OCI-M1 (cell line): ENCODE measurements around the gene JOSD2.

Experiments
- DNase-seq: peaks from one replicate; lab custom pipeline; 2025; lab: John Stamatoyannopoulos, UW

The JOSD2 gene

DNA sequence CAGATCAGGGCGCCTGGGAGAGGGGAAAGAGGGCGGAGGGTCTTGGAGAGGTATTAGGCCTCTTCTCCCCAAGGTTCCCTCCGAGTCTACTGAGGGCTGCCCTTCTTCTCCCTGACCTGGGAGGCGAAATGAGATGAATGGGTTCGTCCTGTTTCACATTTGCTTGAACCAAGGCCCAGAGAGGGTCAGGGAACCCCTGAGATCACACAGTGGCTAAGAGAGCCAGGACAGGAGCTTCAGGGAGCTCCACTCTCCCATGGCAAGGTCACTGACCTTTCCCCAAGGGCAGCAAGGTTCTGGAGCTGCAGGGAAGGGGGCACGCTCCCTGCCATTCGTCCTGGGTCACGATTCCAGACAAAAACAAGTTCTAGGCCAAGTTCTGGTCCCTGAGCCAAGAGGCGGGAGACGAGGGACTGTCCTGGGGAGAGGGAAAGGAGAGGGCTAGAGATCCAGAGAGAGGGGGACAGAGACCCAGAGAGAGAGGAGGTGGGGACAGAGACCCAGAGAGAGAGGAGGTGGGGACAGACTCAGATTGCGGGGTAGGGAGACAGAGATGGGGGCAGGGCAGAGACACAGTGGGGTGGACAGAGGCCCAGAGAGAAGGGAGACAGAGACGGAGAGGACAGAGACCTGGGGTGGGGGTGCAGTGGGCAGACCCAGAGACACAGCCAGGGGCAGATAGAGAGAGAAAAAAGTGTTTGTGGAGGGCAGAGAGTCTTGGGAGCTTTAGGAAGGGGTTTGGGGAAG is 2.2 kb upstream of the JOSD2 start:
- DNase-seq: no peak

DNA sequence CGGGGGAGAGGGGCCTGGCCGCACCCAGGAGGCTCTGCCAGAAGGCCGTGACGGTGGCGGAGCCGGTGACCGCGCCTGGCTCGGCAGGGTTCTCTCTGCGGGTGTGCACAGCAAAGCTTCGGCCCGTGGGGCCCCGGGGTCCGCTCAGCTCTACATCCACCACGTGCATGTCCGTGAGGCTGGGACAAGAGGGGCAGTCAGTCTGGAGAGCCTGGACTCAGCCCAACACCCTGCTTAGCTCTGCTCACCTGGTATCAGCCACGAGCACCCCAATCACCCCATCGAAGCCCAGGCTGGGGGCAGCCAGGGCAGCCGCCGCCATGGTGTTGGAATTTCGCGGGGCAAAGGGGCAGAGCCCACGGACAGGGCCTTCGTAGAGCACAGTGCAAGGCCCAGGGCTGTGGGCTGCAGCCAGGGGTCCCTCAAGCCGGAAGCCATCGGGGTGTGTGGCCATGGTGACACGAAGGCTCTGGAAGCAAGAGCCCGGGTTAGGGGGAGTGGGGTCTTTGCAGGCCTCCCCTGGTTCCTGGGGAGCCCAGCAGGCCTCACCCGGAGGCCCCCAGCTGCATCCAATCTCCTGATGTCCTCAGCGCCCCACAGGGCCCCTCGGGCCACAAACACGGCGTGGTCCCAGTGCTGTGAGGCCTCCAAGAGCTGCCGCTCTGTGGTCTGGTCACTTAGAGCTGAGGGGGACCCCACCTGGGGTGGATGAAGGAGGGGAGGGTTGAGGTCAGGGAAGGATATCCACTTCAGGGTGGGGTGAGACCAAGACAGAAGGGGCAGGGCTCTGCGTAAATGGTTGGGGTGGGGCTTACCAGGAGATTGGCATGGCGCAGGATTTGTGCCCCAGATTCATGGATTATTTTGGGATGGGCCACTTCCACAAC is 1.4 kb upstream of the JOSD2 start:
- no peak for DNase-seq

DNA sequence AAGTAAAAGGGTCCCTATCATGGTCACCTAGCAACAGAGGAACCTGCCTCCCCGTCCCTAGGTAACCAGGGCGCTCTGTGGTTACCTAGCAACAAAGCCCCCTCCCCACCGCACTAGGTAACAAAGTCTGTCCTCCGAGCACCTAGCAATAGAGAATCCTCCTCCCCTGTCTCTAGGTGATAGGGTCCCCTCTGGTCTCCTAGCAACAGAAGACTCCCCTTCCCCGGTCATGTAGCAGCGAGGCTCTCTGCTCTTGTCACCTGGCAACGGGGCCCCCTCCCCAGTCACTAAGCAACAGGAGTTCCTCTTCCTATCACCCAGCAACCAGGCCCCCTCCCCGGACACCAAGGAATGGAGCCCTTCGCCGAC is 307 bp downstream of the JOSD2 start:
- DNase-seq: no peak

DNA sequence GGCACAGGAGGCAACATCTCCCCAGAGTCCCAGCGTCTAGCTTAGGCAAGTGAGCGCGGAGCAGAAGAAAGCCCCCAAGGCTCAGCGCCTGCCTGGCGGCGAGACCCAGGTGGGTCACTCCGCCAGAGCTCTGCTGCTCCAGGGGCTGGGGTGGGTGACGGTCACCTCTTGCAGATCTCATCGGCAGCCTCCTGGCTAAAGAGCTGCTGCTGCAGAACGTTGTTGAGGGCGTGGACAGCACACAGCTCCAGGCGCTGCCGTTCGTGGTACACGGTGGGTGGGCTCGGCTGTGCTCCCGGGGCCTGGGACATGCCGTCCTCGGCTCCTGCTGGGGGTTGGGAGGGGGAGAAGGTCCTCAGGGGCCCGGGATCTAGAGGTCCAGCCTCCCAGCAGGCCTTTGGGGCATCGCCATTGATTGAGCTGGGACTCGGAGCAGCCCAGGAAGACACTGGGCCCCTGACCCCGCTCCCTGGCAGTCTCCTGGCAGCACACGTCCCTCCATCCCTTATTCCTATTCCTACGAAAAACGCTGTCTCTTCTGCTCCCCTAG is 795 bp downstream of the JOSD2 start:
- DNase-seq: no peak

DNA sequence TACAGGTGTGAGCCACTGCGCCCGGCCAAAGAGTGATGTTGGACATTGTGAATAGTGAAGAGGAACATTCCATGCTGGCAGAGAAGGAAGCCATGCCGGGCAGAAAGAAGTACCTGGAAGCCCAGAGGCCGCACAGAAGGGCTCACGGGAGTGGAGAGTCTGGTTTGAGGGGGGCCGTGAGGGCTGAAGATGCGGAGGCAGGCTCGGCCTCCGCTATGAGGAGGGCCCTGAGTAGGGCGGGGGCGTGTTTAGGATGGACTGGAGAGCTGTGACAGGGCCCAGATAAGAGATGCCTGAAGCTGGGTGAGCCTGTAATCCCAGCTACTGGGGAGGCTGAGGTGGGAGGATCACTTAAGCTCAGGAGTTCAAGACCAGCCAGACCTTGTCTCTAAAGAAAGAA is 1.6 kb downstream of the JOSD2 start:
- no peak for DNase-seq

DNA sequence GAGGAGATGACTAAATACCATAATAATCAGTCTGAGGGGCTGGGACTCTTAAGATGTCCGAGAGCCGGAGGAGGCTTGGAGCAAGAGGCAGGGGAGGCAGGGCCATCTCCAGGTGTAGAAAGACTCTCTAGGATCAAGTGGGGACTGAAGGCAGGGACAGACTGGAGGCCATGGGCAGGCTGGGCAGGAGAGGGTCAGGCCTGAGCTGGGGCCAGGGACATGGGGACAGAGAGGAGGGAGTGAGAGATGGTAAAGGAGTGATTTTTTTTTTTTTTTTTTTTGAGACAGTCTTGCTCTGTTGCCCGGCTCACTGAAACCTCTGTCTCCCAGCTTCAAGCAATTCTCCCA is 2.2 kb downstream of the JOSD2 start:
- DNase-seq: no peak

DNA sequence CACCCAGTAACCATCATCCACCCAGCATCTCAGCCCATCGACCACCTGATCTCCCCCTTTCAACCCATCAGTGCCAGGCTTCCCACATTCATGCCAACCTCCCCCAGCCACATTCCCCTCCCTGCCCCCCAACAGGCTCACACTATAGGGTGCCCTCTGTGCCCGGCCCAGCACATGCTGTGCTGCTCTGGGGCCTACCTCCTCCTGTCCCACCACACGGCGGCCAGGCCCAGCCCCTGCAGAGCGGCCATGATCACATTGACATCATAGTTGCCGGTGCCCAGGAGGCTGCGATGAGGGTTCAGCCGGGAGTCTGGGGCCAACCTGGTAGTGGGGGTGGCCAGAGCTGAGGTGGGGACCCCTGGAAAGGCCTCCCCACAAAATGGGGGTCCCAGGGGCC is 3.6 kb downstream of the JOSD2 start:
- DNase-seq: no peak

DNA sequence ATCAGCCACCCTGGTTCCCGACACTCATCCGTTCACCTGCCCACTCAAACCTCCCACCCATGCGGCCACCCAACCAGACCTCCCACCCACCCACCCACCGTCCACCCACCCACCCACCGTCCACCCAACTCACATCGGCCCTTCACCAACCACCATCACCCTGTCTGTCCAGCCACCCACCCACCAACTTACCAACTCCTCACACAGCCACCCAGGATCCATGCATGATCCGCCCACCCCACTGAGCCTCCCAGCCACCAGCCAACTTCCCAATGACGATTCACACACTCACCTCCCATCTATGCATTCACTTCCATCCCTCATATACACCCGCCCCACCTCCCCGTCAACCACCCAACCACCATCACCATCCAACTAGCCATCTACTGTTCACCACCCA is 4.3 kb downstream of the JOSD2 start:
- no peak for DNase-seq

DNA sequence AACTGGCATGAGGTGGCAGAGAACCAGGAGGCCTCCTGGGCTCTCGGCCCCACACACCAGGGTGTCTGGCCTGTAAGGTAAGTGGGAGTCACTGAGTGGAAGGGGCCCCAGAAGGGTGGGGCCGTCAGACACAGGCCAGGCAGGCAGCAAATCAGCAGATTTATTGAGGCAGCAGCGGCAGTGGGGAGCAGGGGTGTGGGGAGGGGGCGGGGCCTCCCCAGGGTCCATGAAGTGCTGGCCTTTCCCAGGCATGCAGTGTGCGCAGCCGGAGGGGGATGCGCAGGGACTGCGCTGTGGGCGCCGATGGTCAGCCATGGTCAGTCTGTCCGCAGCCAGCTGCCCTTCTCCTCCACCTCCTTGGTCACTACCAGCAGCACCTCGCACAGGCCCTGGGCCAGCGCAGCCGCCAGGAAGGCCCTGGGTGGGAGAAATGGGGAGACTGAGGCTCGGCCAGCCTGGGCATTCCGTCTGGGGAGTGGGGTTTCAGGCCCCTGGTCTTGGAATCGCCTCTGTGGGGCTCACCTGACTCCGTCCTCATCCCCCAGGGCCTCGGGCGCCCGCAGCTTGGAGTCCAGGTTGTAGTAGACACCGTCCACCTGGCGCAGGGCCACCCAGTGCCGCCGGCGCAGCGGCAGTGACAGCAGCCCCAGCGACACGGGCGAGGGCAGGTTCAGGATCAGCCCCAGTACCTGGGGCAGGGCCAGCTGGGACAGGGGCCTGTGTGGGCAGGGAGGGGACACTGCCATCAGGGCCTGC is 5.0 kb downstream of the JOSD2 start:
- DNase-seq: no peak

DNA sequence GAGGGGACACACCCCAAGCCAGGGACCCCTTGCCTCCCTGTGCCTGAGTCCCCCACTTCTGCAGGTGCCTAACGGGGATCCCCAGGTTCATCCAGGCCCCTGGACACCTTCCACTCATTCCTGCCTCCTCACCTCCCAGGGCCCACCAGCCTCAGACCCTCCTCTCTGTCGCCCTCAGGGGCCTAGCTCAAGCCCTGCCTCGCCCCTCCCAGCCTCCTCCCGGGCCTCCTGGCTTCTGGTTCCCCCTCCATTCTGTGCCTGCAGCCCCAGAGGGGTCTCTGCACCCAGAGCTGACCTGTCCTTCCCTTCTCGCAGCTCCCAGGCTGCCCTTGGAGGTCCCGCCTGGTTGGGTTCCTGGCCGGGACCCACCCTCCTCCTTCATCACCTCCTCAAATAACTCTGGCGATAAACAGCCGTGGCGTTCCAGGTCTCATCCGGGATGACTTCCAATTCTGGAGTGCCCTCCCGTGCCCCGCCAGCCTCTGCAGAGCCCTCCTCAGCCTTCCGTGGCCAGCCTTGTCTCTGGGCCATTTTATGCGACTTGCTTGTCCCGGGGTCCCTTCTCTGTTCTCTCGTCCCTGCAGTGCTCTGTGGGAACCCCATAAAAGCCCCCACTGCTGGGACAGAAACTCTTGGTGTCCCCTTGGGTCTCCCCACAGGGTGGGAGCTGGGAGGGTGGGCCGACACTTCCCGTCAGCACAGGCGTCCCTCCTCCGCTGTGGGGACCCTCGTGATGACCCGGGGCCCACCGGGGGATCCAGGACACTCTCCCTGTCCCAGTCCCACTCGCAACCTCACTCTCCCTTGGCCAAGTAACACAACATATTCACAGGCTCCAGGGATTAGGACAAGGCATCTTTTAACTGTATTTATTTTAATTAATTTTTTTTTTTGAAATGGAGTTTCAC is 9.2 kb downstream of the JOSD2 start:
- no peak for DNase-seq

DNA sequence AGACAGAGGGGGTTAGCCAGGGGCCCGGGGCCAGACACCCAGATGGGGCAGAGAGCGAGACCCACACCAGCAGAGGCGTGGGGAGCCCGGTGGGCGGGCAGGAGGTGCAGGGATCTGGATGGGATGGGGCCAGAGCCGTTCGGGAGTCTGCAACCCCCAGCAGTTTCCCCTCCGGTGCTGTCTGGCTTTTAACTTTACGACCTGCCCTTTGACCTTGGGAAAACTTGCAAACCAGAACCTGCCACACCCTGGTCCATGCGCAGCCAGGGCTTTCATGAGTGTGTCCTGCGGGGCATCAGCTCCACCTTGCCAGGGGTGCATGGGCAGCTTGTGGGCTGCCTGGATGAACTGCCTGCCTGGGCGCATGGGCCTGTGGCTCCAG is 9.8 kb downstream of the JOSD2 start:
- no peak for DNase-seq

DNA sequence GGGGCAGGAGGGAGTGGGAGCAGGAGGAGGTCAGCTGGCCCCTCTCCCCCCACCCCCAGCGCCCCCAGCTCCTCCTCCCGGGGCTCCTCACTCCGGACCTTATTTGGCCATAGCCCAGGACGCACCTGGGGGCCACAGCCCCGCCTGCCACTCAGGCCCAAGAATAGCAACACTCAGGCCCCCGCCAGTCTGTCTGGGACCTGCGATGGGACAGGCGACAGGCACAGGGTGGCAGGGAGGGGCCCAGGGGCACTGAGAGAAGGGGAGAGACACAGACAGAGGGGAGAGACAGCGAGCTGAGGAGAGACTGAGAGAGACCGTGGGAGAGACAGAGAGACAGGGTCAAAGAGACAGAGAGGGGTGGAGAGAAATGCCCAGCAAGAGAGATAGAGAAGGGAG is 10.2 kb downstream of the JOSD2 start:
- DNase-seq: no peak

DNA sequence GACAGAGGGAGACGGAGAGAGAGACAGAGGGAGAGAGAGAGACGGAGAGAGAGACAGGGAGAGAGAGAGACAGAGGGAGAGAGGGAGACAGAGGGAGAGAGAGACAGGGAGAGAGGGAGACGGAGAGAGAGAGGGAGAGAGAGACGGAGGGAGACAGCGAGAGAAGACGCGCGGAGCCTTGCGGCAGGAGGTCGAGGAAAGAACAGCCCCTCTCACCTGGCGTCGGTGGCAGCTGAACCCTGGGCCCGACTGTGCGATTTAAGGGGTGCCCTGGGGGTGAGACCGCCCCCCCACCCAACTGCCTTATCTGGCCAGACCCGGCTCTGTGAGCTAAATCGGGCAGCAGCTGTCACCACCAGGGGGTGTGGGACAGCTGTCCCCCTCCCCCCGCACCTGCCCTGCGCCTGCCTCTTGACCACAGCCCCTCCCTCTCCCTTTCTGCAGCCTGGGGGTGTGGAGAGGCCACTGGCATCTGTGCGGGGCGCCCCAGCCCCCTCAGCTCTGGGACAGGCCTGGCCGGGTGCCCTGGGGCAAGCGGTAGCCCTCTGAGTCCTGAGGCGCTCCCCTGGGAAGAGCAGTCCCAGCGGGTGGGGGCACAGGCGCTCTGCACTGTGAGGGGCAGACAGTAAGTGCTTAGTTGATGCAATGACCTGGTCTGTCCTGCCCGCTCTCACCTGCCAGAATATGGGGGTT is 10.8 kb downstream of the JOSD2 start:
- peak; percentile 21 for DNase-seq

DNA sequence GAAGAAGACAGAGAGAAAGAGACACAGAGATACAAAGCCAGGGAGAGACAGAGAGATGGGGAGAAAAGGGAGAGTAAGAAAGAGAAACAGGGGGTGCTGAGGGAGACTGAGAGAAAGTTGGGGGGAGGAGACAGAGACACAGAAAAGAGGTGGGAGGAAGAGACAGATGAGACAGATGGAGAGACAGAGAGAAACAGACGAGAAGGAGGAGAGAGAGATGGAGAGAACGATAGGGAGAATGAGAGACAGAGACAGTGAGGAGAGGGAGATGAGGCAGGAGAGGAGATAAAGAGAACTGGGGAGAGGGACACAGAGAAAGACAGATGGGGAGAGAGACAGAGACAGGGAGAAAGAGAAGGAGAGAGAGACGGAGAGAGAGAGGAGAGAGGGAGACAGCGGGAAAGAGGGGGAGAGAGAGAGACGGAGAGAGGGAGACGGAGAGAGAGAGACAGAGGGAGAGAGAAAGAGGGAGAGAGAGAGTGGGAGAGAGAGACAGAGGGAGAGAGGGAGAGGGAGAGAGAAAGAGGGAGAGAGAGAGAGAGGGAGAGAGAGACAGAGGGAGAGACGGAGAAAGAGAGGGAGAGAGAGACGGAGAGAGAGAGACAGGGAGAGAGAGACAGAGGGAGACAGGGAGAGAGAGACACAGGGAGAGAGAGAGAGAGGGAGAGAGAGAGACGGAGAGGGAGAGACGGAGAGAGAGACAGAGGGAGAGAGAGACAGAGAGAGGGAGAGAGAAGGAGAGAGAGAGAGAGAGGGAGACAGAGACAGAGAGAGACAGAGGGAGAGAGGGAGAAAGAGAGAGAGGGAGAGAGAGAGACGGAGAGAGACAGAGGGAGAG is 12.6 kb downstream of the JOSD2 start:
- no peak for DNase-seq

DNA sequence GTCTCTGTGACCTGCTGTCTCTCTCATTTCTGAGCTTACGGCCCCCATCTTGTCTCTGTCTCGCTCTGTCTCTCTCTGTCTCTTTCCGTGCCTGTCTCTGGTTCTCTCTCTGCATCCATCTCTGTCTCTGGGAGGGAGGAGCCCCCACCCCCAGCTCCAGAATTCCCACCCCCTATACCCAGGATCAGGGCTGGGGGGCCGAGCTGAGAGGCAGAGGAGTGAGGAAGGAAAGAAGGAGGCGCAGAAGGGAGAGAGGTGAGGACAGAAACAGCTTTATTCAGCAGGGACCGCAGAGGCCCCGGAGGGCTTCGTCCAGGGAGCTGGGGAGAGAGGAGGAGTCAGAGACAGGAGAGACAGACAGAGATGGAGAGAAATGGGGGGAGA is 14.0 kb downstream of the JOSD2 start:
- no peak for DNase-seq

DNA sequence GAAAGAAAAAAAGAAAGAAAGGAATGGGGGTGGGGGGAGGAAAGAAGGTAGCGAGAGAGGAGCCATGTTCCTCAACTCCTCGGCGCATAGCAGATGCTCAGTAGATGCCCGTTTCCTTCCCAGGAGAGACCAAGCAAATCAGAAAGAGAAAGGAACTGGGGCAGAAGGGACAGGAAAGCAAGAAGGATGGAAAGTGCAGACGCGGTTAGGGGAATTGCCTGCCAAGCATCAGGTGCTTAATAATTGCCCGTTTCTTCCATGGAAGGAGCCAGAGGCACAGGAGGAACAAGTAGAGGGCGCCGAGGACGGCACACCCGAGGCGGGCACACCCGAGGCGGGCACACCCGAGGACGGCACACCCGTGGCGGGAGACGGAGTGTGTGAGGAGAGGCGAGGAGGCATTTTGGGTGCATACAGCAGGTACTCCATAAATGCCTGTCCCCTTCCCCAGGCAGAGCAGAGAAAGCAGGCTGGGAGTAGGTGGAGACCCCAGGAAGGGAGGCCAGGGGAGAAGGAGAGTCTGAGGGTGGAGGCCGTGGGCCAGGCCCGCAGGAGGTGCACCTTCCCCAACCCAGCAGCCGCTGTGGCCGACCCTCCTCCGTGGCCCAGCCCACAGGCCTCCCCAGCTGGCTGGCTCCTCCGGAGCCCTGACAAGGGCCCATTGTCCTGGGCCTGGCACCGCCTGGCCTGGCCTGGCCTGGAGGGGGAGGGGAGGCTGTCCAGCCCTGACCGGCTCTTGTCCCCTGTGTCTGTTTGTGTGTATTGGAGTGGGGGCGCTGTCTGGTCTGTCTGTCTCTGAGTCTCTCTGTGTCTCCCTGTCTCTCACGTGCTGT is 14.6 kb downstream of the JOSD2 start:
- no peak for DNase-seq

DNA sequence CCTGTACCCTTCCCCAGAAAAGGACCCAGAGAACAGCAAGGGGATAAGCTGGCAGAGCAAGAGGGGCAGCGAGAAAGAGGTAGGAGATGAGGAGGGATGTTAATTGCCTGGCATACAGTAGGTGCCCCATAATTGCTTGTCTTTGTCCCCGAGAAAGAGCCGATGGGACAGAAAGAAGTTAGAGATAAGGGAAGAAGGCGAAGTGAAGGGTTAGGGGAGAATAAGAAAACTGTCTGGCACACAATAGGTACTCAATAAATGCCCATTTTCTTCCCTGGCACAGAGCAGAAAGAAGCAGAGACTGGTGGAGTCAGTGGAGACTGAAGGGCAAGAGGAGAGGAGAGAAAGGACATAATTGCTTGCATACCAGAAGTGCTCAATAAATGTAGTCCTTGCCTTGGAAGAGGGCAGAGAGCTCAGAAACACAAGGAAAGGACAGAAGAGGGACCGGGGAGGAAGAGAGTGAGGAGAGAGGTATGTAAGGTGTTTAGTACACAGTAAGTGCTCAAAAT is 15.9 kb downstream of the JOSD2 start:
- no peak for DNase-seq

DNA sequence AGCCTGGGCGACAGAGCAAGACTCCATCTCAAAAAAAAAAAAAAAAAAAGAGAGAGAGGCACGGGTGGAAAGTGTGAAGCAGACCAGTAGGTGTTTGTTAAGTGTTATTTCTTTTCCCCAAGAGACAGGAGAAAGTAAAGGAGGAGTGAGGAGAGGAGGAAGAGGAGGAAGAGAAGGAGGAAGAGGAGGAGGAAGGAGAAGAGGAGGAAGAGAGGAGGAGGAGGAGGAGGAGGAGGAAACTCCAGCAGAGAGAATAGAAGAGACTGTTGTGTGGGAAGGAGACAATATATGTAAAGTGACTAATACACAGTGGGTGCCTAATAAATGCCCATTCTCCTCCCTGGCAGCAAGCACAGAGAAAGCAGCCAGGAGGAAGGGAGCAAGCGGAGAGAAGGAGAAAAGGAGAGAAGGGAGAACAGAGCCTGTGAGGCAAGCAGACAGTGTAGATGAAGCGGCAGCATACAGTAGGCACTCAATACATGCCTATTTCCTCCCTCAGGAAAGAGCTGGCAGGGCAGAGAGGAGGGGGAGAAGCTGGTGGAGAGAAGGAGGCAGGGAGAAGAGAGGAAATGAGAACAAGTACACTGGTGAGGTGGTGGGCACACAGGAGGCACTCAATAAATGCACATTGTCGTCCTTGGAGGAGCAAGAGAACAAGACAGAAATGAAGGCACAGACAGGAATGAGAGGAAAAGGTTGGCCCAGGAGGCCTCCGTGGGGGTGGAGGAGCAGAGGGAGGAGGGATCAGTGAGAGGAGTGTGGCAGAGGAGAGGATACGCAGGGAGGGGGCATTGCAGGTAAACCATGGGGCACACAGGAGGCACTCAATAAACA is 16.6 kb downstream of the JOSD2 start:
- DNase-seq: no peak
